Measurements from ENCODE around the gene ADGRG1.

DNA sequence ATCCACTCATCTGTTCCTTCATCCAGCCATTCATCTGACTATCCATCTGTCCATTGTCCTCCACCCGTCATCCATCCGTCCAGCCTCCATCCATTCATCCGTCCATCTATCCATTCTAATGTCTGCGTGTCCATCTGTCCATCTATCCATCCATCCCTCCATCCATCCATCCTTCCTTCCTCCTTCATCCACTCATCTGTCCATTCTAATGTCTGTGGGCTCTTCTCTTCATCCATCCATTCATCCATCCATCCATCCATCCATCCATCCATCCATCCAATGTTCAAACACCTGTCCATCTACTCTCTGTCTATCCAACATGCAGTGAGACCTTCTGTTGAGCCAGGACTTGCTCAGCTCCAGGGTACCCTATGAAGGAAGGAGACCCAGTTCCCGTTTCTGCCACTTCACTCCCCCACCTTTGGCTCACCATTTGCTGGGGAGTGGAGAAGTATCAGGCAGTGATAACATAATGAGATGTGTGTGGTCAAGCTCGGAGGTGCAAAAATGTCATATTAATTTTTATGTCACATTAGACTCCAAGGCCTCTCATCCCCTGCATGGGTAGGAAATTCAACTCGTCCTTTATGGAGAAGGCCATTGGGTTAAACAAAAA, 36.5 kb upstream of the ADGRG1 start:
- TF ChIP-seq, protein P1, sequence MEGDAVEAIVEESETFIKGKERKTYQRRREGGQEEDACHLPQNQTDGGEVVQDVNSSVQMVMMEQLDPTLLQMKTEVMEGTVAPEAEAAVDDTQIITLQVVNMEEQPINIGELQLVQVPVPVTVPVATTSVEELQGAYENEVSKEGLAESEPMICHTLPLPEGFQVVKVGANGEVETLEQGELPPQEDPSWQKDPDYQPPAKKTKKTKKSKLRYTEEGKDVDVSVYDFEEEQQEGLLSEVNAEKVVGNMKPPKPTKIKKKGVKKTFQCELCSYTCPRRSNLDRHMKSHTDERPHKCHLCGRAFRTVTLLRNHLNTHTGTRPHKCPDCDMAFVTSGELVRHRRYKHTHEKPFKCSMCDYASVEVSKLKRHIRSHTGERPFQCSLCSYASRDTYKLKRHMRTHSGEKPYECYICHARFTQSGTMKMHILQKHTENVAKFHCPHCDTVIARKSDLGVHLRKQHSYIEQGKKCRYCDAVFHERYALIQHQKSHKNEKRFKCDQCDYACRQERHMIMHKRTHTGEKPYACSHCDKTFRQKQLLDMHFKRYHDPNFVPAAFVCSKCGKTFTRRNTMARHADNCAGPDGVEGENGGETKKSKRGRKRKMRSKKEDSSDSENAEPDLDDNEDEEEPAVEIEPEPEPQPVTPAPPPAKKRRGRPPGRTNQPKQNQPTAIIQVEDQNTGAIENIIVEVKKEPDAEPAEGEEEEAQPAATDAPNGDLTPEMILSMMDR (conservative IDR thresholded peaks at IDR 0.05), result no peak
- TF ChIP-seq EZH2 (IDR thresholded peaks at IDR 0.05; ENCODE audit: low read depth), result no peak
